Measurements from ENCODE around the gene RFX7. TPM values are rescaled to one million over a fixed set of nuclear protein-coding genes. Genes with fewer than 3 reads are reported as not detected.

The RFX7 gene
- total RNA-seq, 2 donors from 2014 or later = 4.4 to 5.9 TPM

- H3K27ac ChIP-seq = no peak overlapping the region
- no peaks in the 10 kb centered on the region for H3K4me1 ChIP-seq
- peaks cover 7% of the 10 kb centered on the region for H3K36me3 ChIP-seq
- H3K9me3 ChIP-seq = peaks cover 3 to 21% of the 10 kb centered on the region in 2 donors
- TF ChIP-seq CTCF (IDR thresholded peaks at IDR 0.05) = no peak
- no peak overlapping the region for H3K4me3 ChIP-seq
- no peaks in the 10 kb centered on the region for H3K27me3 ChIP-seq
- no peak for DNase-seq (ENCODE audit: low spot score)
These were observed 14.8 kb downstream of the RFX7 start for GRCh38 chr15:56228854-56229253.

- H3K27me3 ChIP-seq = no peaks in the 10 kb centered on the region
- DNase-seq (ENCODE audit: low spot score) = no peak
- peaks cover 3 to 21% of the 10 kb centered on the region in 2 donors for H3K9me3 ChIP-seq
These were observed 15.3 kb downstream of the RFX7 start for GRCh38 chr15:56228352-56228751.

GRCh38 chr15:56227780-56228179, 15.9 kb downstream of the RFX7 start:
- Histone ChIP-seq H3K27ac (no peak overlapping the region), H3K36me3 (peaks cover 7% of the 10 kb centered on the region), H3K9me3 (peaks cover 3 to 26% of the 10 kb centered on the region in 2 donors), H3K27me3 (no peaks in the 10 kb centered on the region), H3K4me1 (no peaks in the 10 kb centered on the region), H3K4me3 (no peak overlapping the region)
- no peak for TF ChIP-seq CTCF (IDR thresholded peaks at IDR 0.05)
- no peak for DNase-seq (ENCODE audit: low spot score)

More at GRCh38 chr15:56228352-56228751, 15.3 kb downstream of the RFX7 start:
- Histone ChIP-seq H3K4me1 (no peaks in the 10 kb centered on the region), H3K36me3 (peaks cover 7% of the 10 kb centered on the region), H3K4me3 (no peak overlapping the region), H3K27ac (no peak overlapping the region)
- no peak for TF ChIP-seq CTCF (IDR thresholded peaks at IDR 0.05)

GRCh38 chr15:56227306-56227705, 16.4 kb downstream of the RFX7 start:
- Histone ChIP-seq H3K27me3 (no peaks in the 10 kb centered on the region), H3K9me3 (peaks cover under 1 to 29% of the 10 kb centered on the region in 2 donors), H3K36me3 (peaks cover 7% of the 10 kb centered on the region), H3K4me3 (no peak overlapping the region), H3K4me1 (no peaks in the 10 kb centered on the region), H3K27ac (no peak overlapping the region)
- DNase-seq (ENCODE audit: low spot score) = no peak
- TF ChIP-seq CTCF (IDR thresholded peaks at IDR 0.05) = no peak

- Histone ChIP-seq H3K36me3 (no peaks in the 10 kb centered on the region), H3K9me3 (peaks cover 0 to 25% of the 10 kb centered on the region in 2 donors), H3K4me3 (no peak overlapping the region), H3K27me3 (no peaks in the 10 kb centered on the region), H3K27ac (no peak overlapping the region), H3K4me1 (no peaks in the 10 kb centered on the region)
- TF ChIP-seq CTCF (IDR thresholded peaks at IDR 0.05) = no peak
- no peak for DNase-seq (ENCODE audit: low spot score)
These were observed 18.2 kb downstream of the RFX7 start for GRCh38 chr15:56225520-56225919.

- Histone ChIP-seq H3K27me3 (no peaks in the 10 kb centered on the region), H3K9me3 (peaks cover 0 to 13% of the 10 kb centered on the region in 2 donors), H3K4me1 (no peaks in the 10 kb centered on the region), H3K4me3 (no peak overlapping the region), H3K27ac (no peak overlapping the region), H3K36me3 (no peaks in the 10 kb centered on the region)
- TF ChIP-seq CTCF (IDR thresholded peaks at IDR 0.05) = no peak
- DNase-seq (ENCODE audit: low spot score) = no peak
These were observed 21.4 kb downstream of the RFX7 start for GRCh38 chr15:56222302-56222701.
